Gastrocnemius medialis (tissue), 4 donors: ENCODE measurements around the gene MARCO. TPM values are rescaled to one million over a fixed set of nuclear protein-coding genes. Genes with fewer than 3 reads are reported as not detected.
"Not testable (repeated sequence)": the region's sequence is repeated elsewhere in the genome, so short reads cannot be mapped to it uniquely, and the experiment has no call there.

Experiments used
- ATAC-seq, 2 donors: fragments of 150-250 bp; one replicate each; pipeline ENCODE4 v1.9.1; 2016
- DNase-seq, 2 donors: peaks; one replicate each; pipeline ENCODE4 v3.0.0-alpha.2; 2019
- H3K27ac ChIP-seq, 4 donors: fragments of 200-600 bp; sonication (generic); 1 replicate in 1 of 4; 2 replicates in 3 of 4; pipeline ENCODE4 v1.5.1; 2016 to 2018; ENCODE audit warnings: mild to moderate bottlenecking in 2 of 4, moderate library complexity in 1 of 4
- H3K27me3 ChIP-seq, 3 donors: fragments of 200-600 bp; sonication (generic) in 2 of 3; 1 replicate in 1 of 3; 2 replicates in 2 of 3; pipeline versions ENCODE4 v1.5.1 to v1.6.0; 2016 to 2019; ENCODE audit warnings: mild to moderate bottlenecking in 1 of 3, moderate library complexity in 1 of 3
- H3K36me3 ChIP-seq, 2 donors: fragments of 200-600 bp; sonication (generic) in 1 of 2; one replicate each; pipeline ENCODE4 v1.5.1; 2017 to 2018
- H3K4me1 ChIP-seq, 2 donors: fragments of 200-600 bp; sonication (generic) in 1 of 2; one replicate each; pipeline ENCODE4 v1.5.1; 2016 to 2017; ENCODE audit warnings: mild to moderate bottlenecking in 2 of 2
- H3K4me3 ChIP-seq, 4 donors: fragments of 200-600 bp; sonication (generic) in 3 of 4; 1 replicate in 1 of 4; 2 replicates in 3 of 4; pipeline ENCODE4 v1.5.1; 2016 to 2019; ENCODE audit warnings: mild to moderate bottlenecking in 2 of 4
- H3K9me3 ChIP-seq, 3 donors: fragments of 200-600 bp; sonication (generic) in 2 of 3; 1 replicate in 1 of 3; 2 replicates in 2 of 3; pipeline ENCODE4 v1.5.1; 2016 to 2019
- POLR2A ChIP-seq, 2 donors: fragments of 450-650 bp; IDR thresholded peaks; one replicate each; pipeline ENCODE4 v1.6.1; 2017; ENCODE audit warnings: antibody characterized with exemption in 2 of 2, mild to moderate bottlenecking in 2 of 2, moderate library complexity in 2 of 2
- in situ Hi-C, 4 donors: fragments of 200-750 bp; cut with MboI; loops; one replicate each; pipeline versions ENCODE4 v1.15.0 to v1.8.0; 2017; ENCODE audit warnings: low sequenced_read_pairs in 4 of 4
- intact Hi-C: fragments of 100-400 bp; cut with DNase I; formaldehyde crosslinking; loops from one replicate; pipeline ENCODE4 v1.15.1; 2023; ENCODE audit warnings: low total_unique reads
- total RNA-seq, 4 donors: library from RNA; depleted of rRNA; stranded (reverse); fragments of >200 nt; gene quantifications; one replicate each; pipeline versions ENCODE4 v1.1.0 to v1.2.3, GENCODE V29; 2016
- TF ChIP-seq, protein P1 (sequence below), 5 experiments: fragments of 450-650 bp in 3 of 5; fragments of 200-600 bp in 2 of 5; sonication (generic) in 2 of 5; IDR thresholded peaks in 4 of 5; conservative IDR thresholded peaks in 1 of 5; 1 replicate in 4 of 5; 2 replicates in 1 of 5; pipeline ENCODE4 v1.5.1; 2016 to 2019; ENCODE audit warnings: antibody characterized with exemption in 5 of 5, mild to moderate bottlenecking in 3 of 5, moderate library complexity in 3 of 5

MARCO gene
- total RNA-seq, 4 donors from 2014 or later, result 0.66 to 5.9 (median 2.6) TPM

DNA sequence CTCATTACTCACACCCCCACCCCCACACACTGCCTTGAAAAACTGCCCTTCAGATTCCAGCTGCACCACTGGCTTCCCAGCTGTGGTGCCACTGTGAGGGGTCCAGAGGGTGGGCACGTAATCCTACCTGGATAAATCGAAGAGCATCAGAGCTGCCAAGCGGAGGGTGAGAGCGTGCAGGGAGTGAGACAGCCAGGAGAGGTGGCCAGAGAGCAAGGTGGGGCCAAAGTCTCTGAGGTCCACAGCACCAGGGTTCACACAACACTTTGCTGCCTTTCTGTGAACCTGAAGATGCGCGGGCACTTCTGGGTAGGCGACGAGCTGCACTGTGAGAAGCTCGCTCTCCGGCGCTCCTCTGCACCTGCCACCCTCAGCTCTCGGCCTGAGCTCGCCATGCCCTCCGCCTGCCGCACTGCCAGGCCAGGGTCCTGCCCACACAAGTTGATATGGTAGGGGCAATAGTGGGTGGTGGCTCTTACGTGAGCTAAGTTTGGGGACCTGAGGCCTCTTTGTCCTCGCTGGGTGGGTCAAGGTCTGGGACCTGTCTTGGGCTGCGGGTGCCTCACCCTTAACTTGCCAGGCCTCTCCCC, 83.9 kb downstream of the MARCO start:
- Histone ChIP-seq H3K36me3 (no peaks in the 10 kb centered on the region), H3K27me3 (no peaks in the 10 kb centered on the region), H3K4me3 (no peak overlapping the region), H3K4me1 (no peaks in the 10 kb centered on the region), H3K27ac (no peak overlapping the region), H3K9me3 (no peaks in the 10 kb centered on the region)
- in situ Hi-C loops, result no loop called here
- TF ChIP-seq, protein P1, sequence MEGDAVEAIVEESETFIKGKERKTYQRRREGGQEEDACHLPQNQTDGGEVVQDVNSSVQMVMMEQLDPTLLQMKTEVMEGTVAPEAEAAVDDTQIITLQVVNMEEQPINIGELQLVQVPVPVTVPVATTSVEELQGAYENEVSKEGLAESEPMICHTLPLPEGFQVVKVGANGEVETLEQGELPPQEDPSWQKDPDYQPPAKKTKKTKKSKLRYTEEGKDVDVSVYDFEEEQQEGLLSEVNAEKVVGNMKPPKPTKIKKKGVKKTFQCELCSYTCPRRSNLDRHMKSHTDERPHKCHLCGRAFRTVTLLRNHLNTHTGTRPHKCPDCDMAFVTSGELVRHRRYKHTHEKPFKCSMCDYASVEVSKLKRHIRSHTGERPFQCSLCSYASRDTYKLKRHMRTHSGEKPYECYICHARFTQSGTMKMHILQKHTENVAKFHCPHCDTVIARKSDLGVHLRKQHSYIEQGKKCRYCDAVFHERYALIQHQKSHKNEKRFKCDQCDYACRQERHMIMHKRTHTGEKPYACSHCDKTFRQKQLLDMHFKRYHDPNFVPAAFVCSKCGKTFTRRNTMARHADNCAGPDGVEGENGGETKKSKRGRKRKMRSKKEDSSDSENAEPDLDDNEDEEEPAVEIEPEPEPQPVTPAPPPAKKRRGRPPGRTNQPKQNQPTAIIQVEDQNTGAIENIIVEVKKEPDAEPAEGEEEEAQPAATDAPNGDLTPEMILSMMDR (IDR thresholded peaks at IDR 0.05 in 4 of 5, conservative IDR thresholded peaks at IDR 0.05 in 1 of 5), result no peak
- no peak for DNase-seq
- intact Hi-C loops, result no loop called here
- no peak for ATAC-seq

DNA sequence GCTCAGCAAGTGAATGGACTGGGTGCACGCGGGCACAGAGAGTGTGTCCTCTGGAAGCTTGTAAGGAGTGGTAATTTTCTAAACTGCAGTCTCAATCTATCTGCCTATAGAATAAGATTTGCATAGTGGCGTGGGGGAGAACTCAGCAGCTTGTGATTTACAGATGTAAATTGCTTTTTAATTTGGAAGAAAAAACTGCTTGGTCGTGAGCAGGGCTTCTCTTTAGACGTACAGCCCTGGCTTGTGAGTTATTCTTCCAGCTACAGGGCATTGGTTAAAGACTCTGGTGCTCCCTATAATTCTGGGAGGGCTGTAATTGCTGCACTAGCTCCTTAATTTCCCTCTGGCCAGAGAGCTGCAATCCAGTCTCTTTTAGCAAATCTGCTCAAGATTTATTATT, 84.9 kb downstream of the MARCO start:
- ATAC-seq (no peak), DNase-seq (no peak)
- TF ChIP-seq, protein P1 (IDR thresholded peaks at IDR 0.05 in 4 of 5, conservative IDR thresholded peaks at IDR 0.05 in 1 of 5), result no peak
- no peak for TF ChIP-seq POLR2A (IDR thresholded peaks at IDR 0.05)
- H3K27me3 ChIP-seq, result no peaks in the 10 kb centered on the region
- H3K36me3 ChIP-seq, result no peaks in the 10 kb centered on the region
- intact Hi-C loops (no loop called here), in situ Hi-C loops (no loop called here)
- H3K9me3 ChIP-seq, result no peaks in the 10 kb centered on the region
- no peak overlapping the region for H3K27ac ChIP-seq
- H3K4me3 ChIP-seq, result no peak overlapping the region
- H3K4me1 ChIP-seq, result no peaks in the 10 kb centered on the region

DNA sequence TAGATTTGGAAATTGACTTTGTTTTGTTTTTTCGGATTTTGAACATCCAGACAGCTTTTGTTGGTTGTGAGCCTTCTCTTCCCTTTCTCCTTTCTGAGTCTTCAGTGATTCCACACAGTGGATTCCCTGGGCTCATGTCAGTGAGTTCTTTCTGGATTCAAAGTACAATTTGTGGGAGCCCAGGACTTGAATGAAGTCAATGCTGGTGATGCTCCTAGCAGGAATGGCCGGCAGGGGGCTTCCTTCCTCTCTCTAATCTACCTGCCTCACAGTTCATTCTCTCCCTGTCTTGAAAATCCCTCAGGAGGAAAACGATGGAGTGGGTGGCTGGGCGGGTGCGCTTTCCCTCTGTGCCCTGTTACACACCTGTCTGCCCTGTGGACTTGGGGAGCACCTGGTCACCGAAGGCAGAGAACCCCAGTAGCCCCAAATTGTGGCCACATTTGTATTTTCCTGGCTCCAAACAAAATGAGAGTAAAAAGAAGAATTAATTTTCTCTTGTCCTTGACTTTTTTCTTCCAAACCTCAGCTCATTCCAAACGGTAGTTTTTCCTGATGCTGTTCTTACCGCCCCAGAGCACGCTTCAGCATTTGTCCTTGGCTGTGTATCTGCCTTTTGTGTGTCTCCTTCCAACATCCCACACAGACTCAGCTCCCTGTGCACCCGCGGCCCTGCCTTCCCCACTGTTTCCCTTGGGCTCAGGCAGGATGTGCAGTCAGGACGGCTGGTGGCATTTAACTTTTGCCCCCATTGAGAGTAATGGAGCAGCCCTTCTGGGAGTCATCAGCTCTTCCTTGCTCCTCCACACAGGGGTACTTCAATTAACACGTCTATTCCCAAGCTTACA, 86.6 kb downstream of the MARCO start:
- ATAC-seq (no peak), DNase-seq (no peak)
- Histone ChIP-seq H3K9me3 (no peaks in the 10 kb centered on the region), H3K27me3 (no peaks in the 10 kb centered on the region), H3K4me3 (no peak overlapping the region), H3K27ac (no peak overlapping the region), H3K36me3 (no peaks in the 10 kb centered on the region), H3K4me1 (no peaks in the 10 kb centered on the region)
- no peak for TF ChIP-seq POLR2A (IDR thresholded peaks at IDR 0.05)
- TF ChIP-seq, protein P1 (IDR thresholded peaks at IDR 0.05 in 4 of 5, conservative IDR thresholded peaks at IDR 0.05 in 1 of 5), result no peak
- in situ Hi-C loops, result no loop called here
- intact Hi-C loops, result no loop called here

- intact Hi-C loops, result no loop called here
- no peak for DNase-seq
- H3K27ac ChIP-seq, result no peak overlapping the region
- H3K4me1 ChIP-seq, result no peaks in the 10 kb centered on the region
- no peaks in the 10 kb centered on the region for H3K36me3 ChIP-seq
- no peak for ATAC-seq
- in situ Hi-C loops, result no loop called here
- no peak overlapping the region for H3K4me3 ChIP-seq
- TF ChIP-seq, protein P1 (IDR thresholded peaks at IDR 0.05 in 4 of 5, conservative IDR thresholded peaks at IDR 0.05 in 1 of 5), result no peak
- TF ChIP-seq POLR2A (IDR thresholded peaks at IDR 0.05), result no peak
- H3K27me3 ChIP-seq, result no peaks in the 10 kb centered on the region
- no peaks in the 10 kb centered on the region for H3K9me3 ChIP-seq
These were observed 87.3 kb downstream of the MARCO start for GRCh38 chr2:119029297-119029696.

GRCh38 chr2:119037922-119038321, 95.9 kb downstream of the MARCO start:
- in situ Hi-C loops, H3K4me1 ChIP-seq, H3K36me3 ChIP-seq, H3K27me3 ChIP-seq, H3K27ac ChIP-seq, H3K9me3 ChIP-seq, DNase-seq, H3K4me3 ChIP-seq, ATAC-seq, intact Hi-C loops: not testable (repeated sequence)
